SU-DHL-6 (cell line): ENCODE results near the gene PKD1L1.
"Not testable (repeated sequence)": the region's sequence is repeated elsewhere in the genome, so short reads cannot be mapped to it uniquely, and the experiment has no call there.

Experiments used
- H2AFZ ChIP-seq: fragments of 200-600 bp; sonication (generic); 2 replicates; pipeline ENCODE4 v1.6.1; 2014; ENCODE audit warnings: low read depth, mild to moderate bottlenecking, moderate library complexity, mixed read lengths, antibody characterized with exemption, low read length; ENCODE audit not compliant: severe bottlenecking
- H3F3A ChIP-seq: fragments of 200-600 bp; shearing (Covaris generic); 2 replicates; pipeline ENCODE4 v1.6.0; 2016; ENCODE audit warnings: antibody characterized with exemption, mild to moderate bottlenecking; ENCODE audit not compliant: insufficient read depth
- H3K27ac ChIP-seq: fragments of 200-600 bp; sonication (generic); 2 replicates; pipeline ENCODE4 v1.5.1; 2016; ENCODE audit warnings: low read depth, mild to moderate bottlenecking, low read length, moderate library complexity, mixed read lengths
- H3K27me3 ChIP-seq: fragments of 200-600 bp; sonication (generic), shearing (Covaris generic); 2 replicates; pipeline ENCODE4 v1.6.0; 2014; ENCODE audit warnings: mild to moderate bottlenecking, low read length
- H3K36me3 ChIP-seq: fragments of 200-600 bp; sonication (generic); 2 replicates; pipeline ENCODE4 v1.6.1; 2014; ENCODE audit warnings: mild to moderate bottlenecking, low read length, mixed read lengths
- H3K4me2 ChIP-seq: fragments of 300-600, 200-600 bp; shearing (Covaris generic), sonication (generic); 2 replicates; pipeline ENCODE4 v1.6.0; 2014; ENCODE audit warnings: low read length, low read depth, mild to moderate bottlenecking; ENCODE audit not compliant: poor library complexity, severe bottlenecking
- H3K4me3 ChIP-seq: fragments of 200-600 bp; sonication (generic); 2 replicates; pipeline ENCODE4 v1.5.1; 2014; ENCODE audit warnings: antibody characterized with exemption, low read length, mild to moderate bottlenecking, mixed read lengths; ENCODE audit not compliant: insufficient read depth, poor library complexity, severe bottlenecking
- H3K79me2 ChIP-seq: fragments of 200-600 bp; sonication (generic); 2 replicates; pipeline ENCODE4 v1.6.1; 2014; ENCODE audit warnings: mild to moderate bottlenecking, low read length, moderate library complexity; ENCODE audit not compliant: insufficient read depth
- H3K9ac ChIP-seq: fragments of 200-600 bp; sonication (generic); 2 replicates; pipeline ENCODE4 v1.7.0; 2014; ENCODE audit warnings: mild to moderate bottlenecking, low read length
- H3K9me2 ChIP-seq: fragments of 200-600 bp; sonication (generic); replicated peaks from 2 replicates; pipeline ENCODE4 v1.6.1; 2014; ENCODE audit warnings: low read length; ENCODE audit not compliant: insufficient read depth
- H3K9me3 ChIP-seq: fragments of 200-600 bp; sonication (generic); 2 replicates; pipeline ENCODE4 v1.6.1; 2014; ENCODE audit warnings: low read length, mixed read lengths; ENCODE audit not compliant: insufficient read depth
- H4K20me1 ChIP-seq: fragments of 200-600 bp; sonication (generic); 2 replicates; pipeline ENCODE4 v1.6.1; 2014; ENCODE audit warnings: low read depth, mild to moderate bottlenecking, antibody characterized with exemption, low read length, moderate library complexity, mixed read lengths
- EZH2phosphoT487 ChIP-seq: fragments of 200-600 bp; sonication (generic), shearing (Covaris generic); conservative IDR thresholded peaks from 2 replicates; pipeline ENCODE4 v1.6.1; 2018; ENCODE audit warnings: mild to moderate bottlenecking, antibody characterized with exemption, low read length, moderate library complexity, mixed read lengths
- TF ChIP-seq, protein P1 (sequence below): fragments of 200-600 bp; sonication (generic); IDR thresholded peaks from one replicate; pipeline ENCODE4 v1.5.1; 2017; ENCODE audit warnings: antibody characterized with exemption, mild to moderate bottlenecking, low read length, moderate library complexity; ENCODE audit not compliant: insufficient read depth, poor library complexity, severe bottlenecking

The PKD1L1 gene

DNA sequence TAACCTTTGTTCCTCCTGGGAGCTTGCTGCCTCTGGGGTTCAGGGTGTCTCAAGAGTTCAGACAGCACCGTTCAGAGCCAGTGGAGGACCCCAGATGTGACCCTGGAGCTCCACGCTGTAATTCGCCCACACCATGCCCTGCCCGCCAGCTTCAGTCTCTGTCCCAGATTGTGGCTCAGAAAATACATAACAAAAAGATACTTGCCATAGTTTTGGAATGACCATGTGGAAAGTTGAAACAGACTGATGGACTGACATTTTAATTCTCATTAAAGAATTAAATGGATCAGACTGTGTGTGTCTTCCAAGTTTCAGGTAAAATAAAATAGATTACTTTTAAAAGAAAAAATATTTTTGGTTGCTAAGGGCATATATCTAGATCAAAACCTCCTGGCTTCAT lies 191.6 kb downstream of the PKD1L1 start:
- Histone ChIP-seq H2AFZ (no peak overlapping the region), H3F3A (no peaks in the 10 kb centered on the region), H4K20me1 (no peaks in the 10 kb centered on the region), H3K79me2 (no peaks in the 10 kb centered on the region), H3K27ac (no peak overlapping the region), H3K9ac (no peak overlapping the region), H3K9me3 (no peaks in the 10 kb centered on the region), H3K4me3 (no peak overlapping the region), H3K9me2 (no peaks in the 10 kb centered on the region), H3K27me3 (no peaks in the 10 kb centered on the region), H3K36me3 (no peaks in the 10 kb centered on the region), H3K4me2 (no peak overlapping the region)
- no peak for TF ChIP-seq EZH2phosphoT487
- TF ChIP-seq, protein P1, sequence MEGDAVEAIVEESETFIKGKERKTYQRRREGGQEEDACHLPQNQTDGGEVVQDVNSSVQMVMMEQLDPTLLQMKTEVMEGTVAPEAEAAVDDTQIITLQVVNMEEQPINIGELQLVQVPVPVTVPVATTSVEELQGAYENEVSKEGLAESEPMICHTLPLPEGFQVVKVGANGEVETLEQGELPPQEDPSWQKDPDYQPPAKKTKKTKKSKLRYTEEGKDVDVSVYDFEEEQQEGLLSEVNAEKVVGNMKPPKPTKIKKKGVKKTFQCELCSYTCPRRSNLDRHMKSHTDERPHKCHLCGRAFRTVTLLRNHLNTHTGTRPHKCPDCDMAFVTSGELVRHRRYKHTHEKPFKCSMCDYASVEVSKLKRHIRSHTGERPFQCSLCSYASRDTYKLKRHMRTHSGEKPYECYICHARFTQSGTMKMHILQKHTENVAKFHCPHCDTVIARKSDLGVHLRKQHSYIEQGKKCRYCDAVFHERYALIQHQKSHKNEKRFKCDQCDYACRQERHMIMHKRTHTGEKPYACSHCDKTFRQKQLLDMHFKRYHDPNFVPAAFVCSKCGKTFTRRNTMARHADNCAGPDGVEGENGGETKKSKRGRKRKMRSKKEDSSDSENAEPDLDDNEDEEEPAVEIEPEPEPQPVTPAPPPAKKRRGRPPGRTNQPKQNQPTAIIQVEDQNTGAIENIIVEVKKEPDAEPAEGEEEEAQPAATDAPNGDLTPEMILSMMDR, result no peak

DNA sequence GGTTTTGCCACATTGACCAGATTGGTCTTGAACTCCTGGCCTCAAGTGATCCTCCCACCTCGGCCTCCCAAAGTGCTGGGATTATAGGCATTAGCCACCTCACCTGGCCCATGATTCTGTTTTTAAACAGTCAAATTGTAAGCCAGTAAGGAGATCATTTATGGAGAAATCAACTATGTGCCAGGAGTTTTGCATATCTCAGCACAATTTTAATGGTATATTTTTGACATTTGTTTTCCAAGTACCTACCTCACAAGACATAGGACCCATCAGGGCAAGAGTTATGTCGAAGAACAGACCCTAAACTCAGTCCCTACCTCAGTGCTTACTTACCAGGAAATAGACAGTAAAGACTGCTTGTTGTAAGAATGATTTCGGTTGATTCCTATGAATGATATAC lies 193.0 kb downstream of the PKD1L1 start:
- Histone ChIP-seq H3F3A (no peaks in the 10 kb centered on the region), H3K9me3 (no peaks in the 10 kb centered on the region), H4K20me1 (no peaks in the 10 kb centered on the region), H2AFZ (no peak overlapping the region), H3K36me3 (no peaks in the 10 kb centered on the region), H3K79me2 (no peaks in the 10 kb centered on the region), H3K4me2 (no peak overlapping the region), H3K9me2 (no peaks in the 10 kb centered on the region), H3K27ac (no peak overlapping the region), H3K9ac (no peak overlapping the region), H3K4me3 (no peak overlapping the region), H3K27me3 (no peaks in the 10 kb centered on the region)
- no peak for TF ChIP-seq EZH2phosphoT487

DNA sequence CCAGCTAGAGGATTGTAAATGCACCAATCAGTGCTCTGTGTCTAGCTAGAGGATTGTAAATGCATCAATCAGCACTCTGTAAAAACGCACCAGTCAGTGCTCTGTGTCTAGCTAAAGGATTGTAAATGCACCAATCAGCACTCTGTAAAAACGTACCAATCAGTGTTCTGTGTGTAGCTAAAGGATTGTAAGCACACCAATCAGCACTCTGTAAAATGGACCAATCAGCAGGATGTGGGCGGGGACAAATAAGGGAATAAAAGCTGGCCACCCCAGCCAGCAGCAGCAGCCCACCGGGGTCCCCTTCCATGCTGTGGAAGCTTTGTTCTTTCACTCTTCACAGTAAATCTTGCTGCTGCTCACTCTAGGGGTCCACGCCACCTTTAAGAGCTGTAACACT lies 196.5 kb downstream of the PKD1L1 start:
- not testable (repeated sequence) for H3K4me2 ChIP-seq, H3K36me3 ChIP-seq, H2AFZ ChIP-seq, H3K9me2 ChIP-seq, H3K9me3 ChIP-seq, H3K27ac ChIP-seq, H3K9ac ChIP-seq, H3K79me2 ChIP-seq, H3K4me3 ChIP-seq, H3F3A ChIP-seq, H3K27me3 ChIP-seq, H4K20me1 ChIP-seq

DNA sequence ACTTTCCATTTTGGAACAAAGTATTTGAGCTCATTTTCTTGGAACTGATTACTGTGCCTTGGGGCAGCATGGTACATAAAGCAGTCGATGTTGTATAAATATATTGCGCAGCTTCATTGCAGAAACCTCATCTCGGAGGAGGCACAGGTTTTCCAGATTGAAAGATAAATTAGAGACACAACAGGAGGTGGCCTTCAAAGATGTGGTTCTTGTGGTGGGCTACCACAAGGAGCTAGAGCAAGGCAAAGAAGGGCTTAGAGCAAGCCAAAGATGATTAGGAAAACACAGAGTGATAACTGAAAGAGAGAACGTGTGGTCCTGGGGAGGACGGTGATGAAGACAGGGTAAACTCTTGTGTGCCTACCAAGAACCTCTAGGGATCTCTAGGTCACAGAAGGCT lies 197.2 kb downstream of the PKD1L1 start:
- H3K4me3 ChIP-seq, result no peak overlapping the region
- H3K36me3 ChIP-seq, result no peaks in the 10 kb centered on the region
- no peak overlapping the region for H3K9ac ChIP-seq
- H3K79me2 ChIP-seq, result no peaks in the 10 kb centered on the region
- H4K20me1 ChIP-seq, result no peaks in the 10 kb centered on the region
- no peak overlapping the region for H2AFZ ChIP-seq
- no peak overlapping the region for H3K4me2 ChIP-seq
- no peaks in the 10 kb centered on the region for H3K9me2 ChIP-seq
- H3K27ac ChIP-seq, result no peak overlapping the region
- TF ChIP-seq, protein P1, result no peak
- no peak for TF ChIP-seq EZH2phosphoT487
- no peaks in the 10 kb centered on the region for H3K9me3 ChIP-seq
- no peaks in the 10 kb centered on the region for H3F3A ChIP-seq
- H3K27me3 ChIP-seq, result no peaks in the 10 kb centered on the region
